GM23248 (cell line): ENCODE measurements around the gene KDM3B. TPM values are rescaled to one million over a fixed set of nuclear protein-coding genes. Genes with fewer than 3 reads are reported as not detected.

Experiments used
- DNase-seq: peaks from one replicate; pipeline ENCODE4 v3.0.0-alpha.2; 2015
- H2AFZ ChIP-seq: fragments of 200-600 bp; sonication (generic); 2 replicates; pipeline ENCODE4 v1.6.1; 2016; ENCODE audit warnings: antibody characterized with exemption
- H3F3A ChIP-seq: fragments of 200-600 bp; sonication (generic); 2 replicates; pipeline ENCODE4 v1.6.1; 2016; ENCODE audit warnings: mild to moderate bottlenecking, antibody characterized with exemption, mixed run types; ENCODE audit not compliant: insufficient read depth
- H3K27ac ChIP-seq: fragments of 200-600 bp; sonication (generic); 2 replicates; pipeline ENCODE4 v1.5.1; 2016; ENCODE audit warnings: mild to moderate bottlenecking
- H3K27me3 ChIP-seq: fragments of 200-600 bp; sonication (generic); replicated peaks from 2 replicates; pipeline ENCODE4 v1.6.1; 2016; ENCODE audit warnings: mild to moderate bottlenecking; ENCODE audit not compliant: insufficient read depth
- H3K36me3 ChIP-seq: fragments of 200-600 bp; sonication (generic); 2 replicates; pipeline ENCODE4 v1.6.1; 2016; ENCODE audit warnings: low read depth, mild to moderate bottlenecking
- H3K4me1 ChIP-seq: fragments of 200-600 bp; sonication (generic); 2 replicates; pipeline ENCODE4 v1.6.1; 2016; ENCODE audit warnings: mild to moderate bottlenecking; ENCODE audit not compliant: insufficient read depth
- H3K4me2 ChIP-seq: fragments of 200-600 bp; sonication (generic); one replicate; pipeline ENCODE4 v1.6.1; 2016; ENCODE audit warnings: mild to moderate bottlenecking; ENCODE audit not compliant: unreplicated experiment
- H3K4me3 ChIP-seq: fragments of 200-600 bp; sonication (generic); 2 replicates; pipeline ENCODE4 v1.5.1; 2016; ENCODE audit warnings: mild to moderate bottlenecking
- H3K79me2 ChIP-seq: fragments of 200-600 bp; sonication (generic); 2 replicates; pipeline ENCODE4 v1.6.1; 2016; ENCODE audit warnings: mild to moderate bottlenecking; ENCODE audit not compliant: insufficient read depth
- H3K9ac ChIP-seq: fragments of 200-600 bp; sonication (generic); 2 replicates; pipeline ENCODE4 v1.6.1; 2016; ENCODE audit warnings: mild to moderate bottlenecking
- H3K9me2 ChIP-seq: fragments of 200-600 bp; sonication (generic); 2 replicates; pipeline ENCODE4 v1.6.1; 2016; ENCODE audit warnings: mixed run types, mild to moderate bottlenecking, moderate library complexity; ENCODE audit not compliant: insufficient read depth
- H3K9me3 ChIP-seq: fragments of 200-600 bp; sonication (generic); one replicate; pipeline ENCODE4 v1.6.1; 2017; ENCODE audit warnings: low read depth
- H4K20me1 ChIP-seq: fragments of 200-600 bp; sonication (generic); 2 replicates; pipeline ENCODE4 v1.6.0; 2016; ENCODE audit not compliant: insufficient read depth
- EZH2 ChIP-seq: fragments of 200-600 bp; sonication (generic); IDR thresholded peaks from 2 replicates; pipeline ENCODE4 v1.6.1; 2018; ENCODE audit warnings: antibody characterized with exemption, mild to moderate bottlenecking; ENCODE audit not compliant: insufficient read depth, poor library complexity, severe bottlenecking
- EZH2phosphoT487 ChIP-seq: fragments of 200-600 bp; sonication (generic); IDR thresholded peaks from 2 replicates; pipeline ENCODE4 v1.6.1; 2018; ENCODE audit warnings: antibody characterized with exemption, moderate library complexity, mild to moderate bottlenecking, low read depth; ENCODE audit not compliant: insufficient read depth
- WGBS, 2 experiments: methylation state at CpG; one replicate each; pipeline ENCODE4 v1.1.6; 2015 to 2017; ENCODE audit warnings: low lambda C conversion rate in 2 of 2, low coverage in 1 of 2; ENCODE audit errors: missing lambda C conversion rate in 2 of 2; 5-methylcytosine and 5-hydroxymethylcytosine counted together
- in situ Hi-C: fragments of 300-500 bp; cut with MboI; formaldehyde crosslinking; loops from 2 replicates; pipeline ENCODE4 v1.15.0; 2020
- polyA plus RNA-seq: library from polyadenylated mRNA; unstranded; fragments of >200 nt; fragmentation: Nextera tagmentation; extraction: Ambion mirVana; gene quantifications from 2 replicates; pipeline ENCODE4 v1.2.1, GENCODE V29; 2016
- total RNA-seq: library from RNA; depleted of rRNA; stranded (reverse); fragments of >200 nt; shearing (Covaris generic); gene quantifications from 2 replicates; pipeline ENCODE4 v1.2.3, GENCODE V29; 2014

KDM3B gene
- total and polyA plus RNA-seq, 2 experiments from 2014 or later = 12.6 to 28.3 TPM

- Histone ChIP-seq H3K27ac (no peak overlapping the region), H3K9me2 (no peaks in the 10 kb centered on the region), H2AFZ (no peak overlapping the region), H3F3A (peaks cover 3% of the 10 kb centered on the region), H3K79me2 (peaks cover 100% of the 10 kb centered on the region), H3K9me3 (no peaks in the 10 kb centered on the region), H3K4me1 (0 out of 2 replicates have a peak, but pooled peaks cover under 1% of the 10 kb centered on the region), H3K4me2 (no peak overlapping the region), H3K36me3 (no peaks in the 10 kb centered on the region), H3K9ac (no peak overlapping the region), H4K20me1 (0 out of 2 replicates have a peak, but pooled peaks cover 3% of the 10 kb centered on the region), H3K27me3 (no peaks in the 10 kb centered on the region), H3K4me3 (no peak overlapping the region)
- in situ Hi-C loops = no loop called here
- no peak for TF ChIP-seq EZH2
- TF ChIP-seq EZH2phosphoT487 = no peak
- no peak for DNase-seq
- 100% methylated on average over 1 of the region's 1 CpG for WGBS, 2 experiments
These were observed 8.5 kb downstream of the KDM3B start for GRCh38 chr5:138360941-138361452.

GRCh38 chr5:138364576-138364975 lies 12.1 kb downstream of the KDM3B start:
- H3K36me3 ChIP-seq = no peaks in the 10 kb centered on the region

GRCh38 chr5:138366632-138367382 lies 14.3 kb downstream of the KDM3B start:
- in situ Hi-C loops = no loop called here
- Histone ChIP-seq H3K27ac (no peak overlapping the region), H3K9me3 (no peaks in the 10 kb centered on the region), H3K4me3 (no peak overlapping the region), H3K27me3 (no peaks in the 10 kb centered on the region), H4K20me1 (0 out of 2 replicates have a peak, but pooled peaks cover 5% of the 10 kb centered on the region), H3K4me2 (no peak overlapping the region), H3K9me2 (no peaks in the 10 kb centered on the region), H3K9ac (no peak overlapping the region), H2AFZ (no peak overlapping the region), H3F3A (no peaks in the 10 kb centered on the region), H3K79me2 (peaks cover 100% of the 10 kb centered on the region), H3K4me1 (peaks cover 19% of the 10 kb centered on the region), H3K36me3 (no peaks in the 10 kb centered on the region)
- DNase-seq = no peak
- WGBS, 2 experiments = 45 to 50% methylated on average over 4 of the region's 4 CpGs
- TF ChIP-seq EZH2phosphoT487 (no peak), EZH2 (no peak)

More at GRCh38 chr5:138364576-138364975, 12.1 kb downstream of the KDM3B start:
- H3K9ac ChIP-seq = no peak overlapping the region
- no peak for TF ChIP-seq EZH2
- no peak for TF ChIP-seq EZH2phosphoT487
- no peak overlapping the region for H3K4me2 ChIP-seq
- H3K79me2 ChIP-seq = peaks cover 100% of the 10 kb centered on the region
- in situ Hi-C loops = no loop called here
- H3F3A ChIP-seq = no peaks in the 10 kb centered on the region
- peaks cover 1% of the 10 kb centered on the region; the same call in 1 of the 2 replicates for H3K4me1 ChIP-seq
- no peaks in the 10 kb centered on the region for H3K9me3 ChIP-seq
- H3K4me3 ChIP-seq = no peak overlapping the region
- no peaks in the 10 kb centered on the region for H3K27me3 ChIP-seq
- 98 to 100% methylated on average over 1 of the region's 1 CpG for WGBS, 2 experiments
- no peak overlapping the region for H2AFZ ChIP-seq
- DNase-seq = no peak
- 0 out of 2 replicates have a peak, but pooled peaks cover 3% of the 10 kb centered on the region for H4K20me1 ChIP-seq
- no peaks in the 10 kb centered on the region for H3K9me2 ChIP-seq
- no peak overlapping the region for H3K27ac ChIP-seq

- 97% methylated on average over 5 of the region's 5 CpGs for WGBS, 2 experiments
- Histone ChIP-seq H3K4me3 (no peak overlapping the region), H3K9me3 (no peaks in the 10 kb centered on the region), H3K4me1 (peaks cover 19% of the 10 kb centered on the region), H3F3A (no peaks in the 10 kb centered on the region), H3K36me3 (no peaks in the 10 kb centered on the region), H3K9me2 (no peaks in the 10 kb centered on the region), H3K27ac (no peak overlapping the region), H3K27me3 (no peaks in the 10 kb centered on the region), H4K20me1 (0 out of 2 replicates have a peak, but pooled peaks cover 5% of the 10 kb centered on the region), H3K79me2 (peaks cover 94% of the 10 kb centered on the region), H3K9ac (no peak overlapping the region), H2AFZ (no peak overlapping the region), H3K4me2 (no peak overlapping the region)
- no peak for DNase-seq
- no peak for TF ChIP-seq EZH2phosphoT487
- TF ChIP-seq EZH2 = no peak
- in situ Hi-C loops = no loop called here
These were observed 16.8 kb downstream of the KDM3B start for GRCh38 chr5:138369261-138369660.
